GM23248 (cell line): ENCODE data around the gene KSR2.

ENCODE experiments used
- EZH2 ChIP-seq: fragments of 200-600 bp; sonication (generic); IDR thresholded peaks from 2 replicates; pipeline ENCODE4 v1.6.1; 2018; ENCODE audit warnings: antibody characterized with exemption, mild to moderate bottlenecking; ENCODE audit not compliant: insufficient read depth, poor library complexity, severe bottlenecking
- EZH2phosphoT487 ChIP-seq: fragments of 200-600 bp; sonication (generic); IDR thresholded peaks from 2 replicates; pipeline ENCODE4 v1.6.1; 2018; ENCODE audit warnings: antibody characterized with exemption, moderate library complexity, mild to moderate bottlenecking, low read depth; ENCODE audit not compliant: insufficient read depth

- TF ChIP-seq EZH2phosphoT487 (no peak), EZH2 (no peak)
Observed at GRCh38 chr12:117582135-117582784, 386.5 kb downstream of the KSR2 start.
